GM19193 (cell line): Measurements from ENCODE around the gene HHIPL2.

Experiments used
- POLR2A ChIP-seq: IDR thresholded peaks from 4 replicates; pipeline ENCODE4 v1.6.1; 2011; ENCODE audit not compliant: insufficient read depth, insufficient read length; ENCODE audit errors: extremely low read depth

HHIPL2 gene

GRCh38 chr1:222547260-222547614 is 667 bp downstream of the HHIPL2 start:
- TF ChIP-seq POLR2A = no peak

GRCh38 chr1:222546548-222547259 is 1.2 kb downstream of the HHIPL2 start:
- TF ChIP-seq POLR2A = no peak

GRCh38 chr1:222546091-222546490 is 1.8 kb downstream of the HHIPL2 start:
- no peak for TF ChIP-seq POLR2A

GRCh38 chr1:222543817-222544216 is 4.1 kb downstream of the HHIPL2 start:
- TF ChIP-seq POLR2A = no peak

GRCh38 chr1:222540598-222540995 is 7.3 kb downstream of the HHIPL2 start:
- no peak for TF ChIP-seq POLR2A

GRCh38 chr1:222539951-222540597 is 7.8 kb downstream of the HHIPL2 start:
- no peak for TF ChIP-seq POLR2A

GRCh38 chr1:222535455-222535854 is 12.4 kb downstream of the HHIPL2 start:
- TF ChIP-seq POLR2A = no peak

GRCh38 chr1:222530852-222531251 is 17.1 kb downstream of the HHIPL2 start:
- TF ChIP-seq POLR2A = no peak

- no peak for TF ChIP-seq POLR2A
Observed at GRCh38 chr1:222529916-222530315, 18.0 kb downstream of the HHIPL2 start.

GRCh38 chr1:222529181-222529580 is 18.7 kb downstream of the HHIPL2 start:
- no peak for TF ChIP-seq POLR2A

- no peak for TF ChIP-seq POLR2A
Observed at GRCh38 chr1:222525951-222526350, 22.0 kb downstream of the HHIPL2 start.

GRCh38 chr1:222523852-222524251 is 24.1 kb downstream of the HHIPL2 start:
- TF ChIP-seq POLR2A = no peak

GRCh38 chr1:222522105-222522915 is 25.6 kb downstream of the HHIPL2 start:
- TF ChIP-seq POLR2A = no peak

GRCh38 chr1:222521299-222522104 is 26.4 kb downstream of the HHIPL2 start:
- TF ChIP-seq POLR2A = no peak
